Neural cell (in vitro differentiated cells): ENCODE results near the gene AMDHD2.

Experiments
- CTCF ChIP-seq: fragments of 450-650 bp; IDR thresholded peaks from 2 replicates; pipeline ENCODE4 v1.5.1; 2014; ENCODE audit warnings: antibody characterized with exemption, mild to moderate bottlenecking, moderate library complexity; ENCODE audit not compliant: poor library complexity, severe bottlenecking
- EP300 ChIP-seq: fragments of 450-650 bp; conservative IDR thresholded peaks from 2 replicates; pipeline ENCODE4 v1.6.1; 2014; ENCODE audit warnings: antibody characterized with exemption, mild to moderate bottlenecking, moderate library complexity; ENCODE audit not compliant: poor library complexity, severe bottlenecking
- EZH2 ChIP-seq: fragments of 200-600, 300-800 bp; shearing (Covaris generic), sonication (generic); IDR thresholded peaks from 2 replicates; pipeline ENCODE4 v1.6.1; 2014; ENCODE audit warnings: antibody characterized with exemption, low read length, borderline replicate concordance, mild to moderate bottlenecking; ENCODE audit not compliant: insufficient read depth, poor library complexity, severe bottlenecking
- MXI1 ChIP-seq: fragments of 450-650 bp; conservative IDR thresholded peaks from 2 replicates; pipeline ENCODE4 v1.6.1; 2014; ENCODE audit warnings: antibody characterized with exemption, mild to moderate bottlenecking; ENCODE audit not compliant: poor library complexity, severe bottlenecking
- POLR2AphosphoS5 ChIP-seq: IDR thresholded peaks from 2 replicates; pipeline ENCODE4 v1.6.1; 2012
- REST ChIP-seq: IDR thresholded peaks from 2 replicates; pipeline ENCODE4 v1.6.1; 2012; ENCODE audit warnings: borderline replicate concordance
- SMC3 ChIP-seq: fragments of 450-650 bp; conservative IDR thresholded peaks from 2 replicates; pipeline ENCODE4 v1.6.1; 2014; ENCODE audit warnings: antibody characterized with exemption, mild to moderate bottlenecking, moderate library complexity; ENCODE audit not compliant: poor library complexity
- TAF1 ChIP-seq: IDR thresholded peaks from 2 replicates; pipeline ENCODE4 v1.6.1; 2012; ENCODE audit warnings: low read depth

- TF ChIP-seq MXI1: no peak
- no peak for TF ChIP-seq EZH2
- TF ChIP-seq CTCF: no peak
- TF ChIP-seq POLR2AphosphoS5: no peak
- no peak for TF ChIP-seq SMC3
- TF ChIP-seq EP300: no peak
- no peak for TF ChIP-seq REST
- no peak for TF ChIP-seq TAF1
Measured at GRCh38 chr16:2476345-2476720, 43.8 kb upstream of the AMDHD2 start.
